ENCODE data around the gene LSAMP.

The LSAMP gene

GRCh38 chr3:116165641-116166040 lies 279.6 kb downstream of the LSAMP start:
- no peak for DNase-seq

GRCh38 chr3:116165135-116165534 lies 280.2 kb downstream of the LSAMP start:
- no peak for DNase-seq

- DNase-seq: no peak
These were observed 281.2 kb downstream of the LSAMP start for GRCh38 chr3:116164039-116164438.

GRCh38 chr3:116161575-116162525 lies 283.4 kb downstream of the LSAMP start:
- peak in 1 of 58 donors; percentile 17 for DNase-seq

GRCh38 chr3:116160594-116160993 lies 284.7 kb downstream of the LSAMP start:
- DNase-seq: no peak

GRCh38 chr3:116155841-116156240 lies 289.4 kb downstream of the LSAMP start:
- no peak for DNase-seq

- no peak for DNase-seq
These were observed 290.9 kb downstream of the LSAMP start for GRCh38 chr3:116154389-116154788.

GRCh38 chr3:116153174-116153573 lies 292.1 kb downstream of the LSAMP start:
- DNase-seq: peak in 2 of 58 donors; percentile 4 to 20

- no peak for DNase-seq
These were observed 294.6 kb downstream of the LSAMP start for GRCh38 chr3:116150655-116151167.

- no peak for DNase-seq
These were observed 296.1 kb downstream of the LSAMP start for GRCh38 chr3:116148881-116149851.

- no peak for DNase-seq
These were observed 299.7 kb downstream of the LSAMP start for GRCh38 chr3:116145613-116146012.

- no peak for DNase-seq
These were observed 303.6 kb downstream of the LSAMP start for GRCh38 chr3:116141724-116142123.

GRCh38 chr3:116140100-116140689 lies 305.1 kb downstream of the LSAMP start:
- DNase-seq: no peak

GRCh38 chr3:116139641-116140040 lies 305.6 kb downstream of the LSAMP start:
- peak in 13 of 58 donors; percentile 5 to 78 (median 24) for DNase-seq

- peak in 29 of 58 donors; percentile 1 to 67 (median 24) for DNase-seq
These were observed 309.7 kb downstream of the LSAMP start for GRCh38 chr3:116135457-116136085.

- no peak for DNase-seq
These were observed 315.9 kb downstream of the LSAMP start for GRCh38 chr3:116129187-116129946.

GRCh38 chr3:116127464-116127863 lies 317.8 kb downstream of the LSAMP start:
- DNase-seq: no peak

GRCh38 chr3:116124166-116124565 lies 321.1 kb downstream of the LSAMP start:
- DNase-seq: no peak

- DNase-seq: no peak
These were observed 326.7 kb downstream of the LSAMP start for GRCh38 chr3:116118475-116119169.
